Measurements from ENCODE around the gene CNTNAP2.

GRCh38 chr7:148325208-148325607 lies 2208.6 kb downstream of the CNTNAP2 start:
- no peak for TF ChIP-seq HMG20A (CRISPR knock-in tag; conservative IDR thresholded peaks at IDR 0.05)
- no peak for TF ChIP-seq CTCF (IDR thresholded peaks at IDR 0.05 in 2 of 3, conservative IDR thresholded peaks at IDR 0.05 in 1 of 3; ENCODE audit: insufficient read depth in 2 of 3, low read depth in 1 of 3, low read length in 3 of 3)
- no peak for TF ChIP-seq ZNF780A (CRISPR knock-in tag; IDR thresholded peaks at IDR 0.05)
- TF ChIP-seq ZBTB26 (CRISPR knock-in tag; IDR thresholded peaks at IDR 0.05), result no peak
- no peak for TF ChIP-seq ZNF263 (CRISPR knock-in tag; IDR thresholded peaks at IDR 0.05; ENCODE audit: borderline replicate concordance)
- no peak for TF ChIP-seq SP1 (CRISPR knock-in tag; IDR thresholded peaks at IDR 0.05)
- no peak for TF ChIP-seq HMGXB4 (CRISPR knock-in tag; IDR thresholded peaks at IDR 0.05)
- no peak for TF ChIP-seq MAX (CRISPR knock-in tag; IDR thresholded peaks at IDR 0.05)
- no peak for TF ChIP-seq ZBTB1 (CRISPR knock-in tag; IDR thresholded peaks at IDR 0.05; ENCODE audit: borderline replicate concordance, low read depth)
